Erythroblast (primary cell): ENCODE results near the gene WHAMM.
"Not testable (repeated sequence)": the region's sequence is repeated elsewhere in the genome, so short reads cannot be mapped to it uniquely, and the experiment has no call there.

Experiments
- DNase-seq, 2 experiments: peaks; one replicate each; lab custom pipeline; 2025; lab: John Stamatoyannopoulos, UW
- GATA1 ChIP-seq: IDR thresholded peaks from 2 replicates; pipeline ENCODE4 v1.6.1; 2011; ENCODE audit warnings: low read depth, mild to moderate bottlenecking, control low read depth, low read length, moderate library complexity
- POLR2A ChIP-seq: IDR thresholded peaks from 2 replicates; pipeline ENCODE4 v1.6.1; 2011; ENCODE audit warnings: mild to moderate bottlenecking, low read length

The WHAMM gene

DNA sequence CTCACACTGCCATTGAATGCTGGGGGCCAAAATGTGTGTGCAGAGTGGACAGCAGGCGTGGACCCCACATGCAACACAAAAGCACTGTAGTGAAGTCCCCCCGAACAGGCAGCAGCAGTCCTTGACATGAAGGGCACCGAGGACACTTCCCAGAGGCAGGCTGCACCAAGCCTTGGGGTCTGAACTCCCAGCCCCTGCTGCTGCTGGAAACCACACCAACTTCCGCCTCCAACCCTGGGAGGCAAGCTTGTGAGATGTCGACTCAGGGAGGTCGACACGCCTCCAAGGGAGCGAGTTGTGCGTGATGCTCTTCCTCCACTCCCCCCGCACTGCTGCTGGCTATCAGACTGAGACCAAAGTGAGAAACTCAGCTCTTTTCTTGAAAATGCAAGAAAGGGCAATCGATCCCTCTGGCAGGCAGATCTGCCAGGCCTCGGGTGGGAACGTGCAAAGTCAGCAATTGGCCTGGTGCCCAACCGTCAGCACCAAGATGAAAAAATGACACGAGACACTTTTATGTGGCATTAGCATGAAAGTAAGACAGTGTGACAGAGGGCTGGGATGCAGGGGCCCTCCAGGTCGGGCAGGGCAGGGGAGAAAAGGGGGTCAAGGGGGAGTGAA, 43.6 kb downstream of the WHAMM start:
- peak; percentile 74 to 88 for DNase-seq
- TF ChIP-seq GATA1 = no peak
- no peak for TF ChIP-seq POLR2A

DNA sequence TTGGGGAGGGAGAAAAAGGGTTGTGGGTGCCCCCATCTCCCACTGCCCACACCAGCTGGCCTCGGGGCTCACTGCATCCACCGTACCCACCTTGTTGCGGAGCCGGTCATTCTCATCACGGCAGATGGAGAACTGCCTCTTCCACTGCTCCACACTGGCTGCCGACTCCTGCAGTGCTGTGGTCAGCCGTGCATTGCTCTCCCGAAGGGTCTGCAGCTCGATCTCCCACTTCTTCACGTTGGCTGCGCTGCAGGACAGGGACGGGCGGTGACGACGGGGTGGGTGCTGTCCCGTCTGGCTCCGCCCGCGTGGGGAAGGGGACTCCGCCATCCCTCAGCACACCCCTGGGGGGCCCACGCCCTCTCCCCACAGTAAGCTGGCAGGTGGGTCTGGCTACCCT, 45.1 kb downstream of the WHAMM start:
- no peak for DNase-seq
- TF ChIP-seq POLR2A (no peak), GATA1 (no peak)

DNA sequence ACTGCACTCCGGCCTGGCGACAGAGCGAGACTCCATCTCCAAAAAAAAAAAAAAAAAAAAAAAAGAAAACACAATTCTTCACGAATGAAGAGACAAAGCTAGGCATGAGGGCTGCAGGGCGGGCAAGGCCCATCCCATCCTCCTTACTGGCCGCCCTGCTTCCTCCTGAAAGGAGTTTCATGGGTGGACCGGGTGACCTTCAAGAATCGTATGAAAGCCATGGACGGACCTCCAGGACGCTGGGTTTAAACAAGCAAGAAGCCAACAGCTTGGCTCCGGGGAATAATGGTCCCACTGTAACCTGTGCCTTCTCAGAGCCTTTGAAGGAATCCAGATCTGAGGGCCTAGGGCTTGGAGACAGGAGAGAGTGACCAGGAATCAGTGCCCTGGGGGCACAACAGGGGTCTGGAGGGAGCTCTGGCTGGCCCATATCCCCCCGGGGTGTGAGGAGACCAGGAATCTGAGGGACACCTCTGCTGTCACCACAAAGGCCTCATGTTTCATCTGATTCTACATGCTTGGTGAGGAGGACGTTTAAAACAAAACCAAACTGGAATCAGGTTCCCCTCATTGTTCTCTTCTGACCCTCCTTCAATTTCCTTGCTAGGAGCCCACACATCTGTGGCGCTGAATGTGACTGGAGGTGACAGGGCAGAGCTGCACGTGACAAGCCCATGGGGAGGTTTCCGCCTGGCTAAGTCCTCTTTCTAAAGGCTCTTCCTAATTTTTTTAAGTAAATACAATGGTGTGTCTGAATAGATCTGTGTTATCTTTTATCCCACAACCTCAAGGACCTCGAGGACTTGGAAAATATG, 46.1 kb downstream of the WHAMM start:
- TF ChIP-seq POLR2A = no peak
- no peak for TF ChIP-seq GATA1
- DNase-seq = peak; percentile 40 to 50

DNA sequence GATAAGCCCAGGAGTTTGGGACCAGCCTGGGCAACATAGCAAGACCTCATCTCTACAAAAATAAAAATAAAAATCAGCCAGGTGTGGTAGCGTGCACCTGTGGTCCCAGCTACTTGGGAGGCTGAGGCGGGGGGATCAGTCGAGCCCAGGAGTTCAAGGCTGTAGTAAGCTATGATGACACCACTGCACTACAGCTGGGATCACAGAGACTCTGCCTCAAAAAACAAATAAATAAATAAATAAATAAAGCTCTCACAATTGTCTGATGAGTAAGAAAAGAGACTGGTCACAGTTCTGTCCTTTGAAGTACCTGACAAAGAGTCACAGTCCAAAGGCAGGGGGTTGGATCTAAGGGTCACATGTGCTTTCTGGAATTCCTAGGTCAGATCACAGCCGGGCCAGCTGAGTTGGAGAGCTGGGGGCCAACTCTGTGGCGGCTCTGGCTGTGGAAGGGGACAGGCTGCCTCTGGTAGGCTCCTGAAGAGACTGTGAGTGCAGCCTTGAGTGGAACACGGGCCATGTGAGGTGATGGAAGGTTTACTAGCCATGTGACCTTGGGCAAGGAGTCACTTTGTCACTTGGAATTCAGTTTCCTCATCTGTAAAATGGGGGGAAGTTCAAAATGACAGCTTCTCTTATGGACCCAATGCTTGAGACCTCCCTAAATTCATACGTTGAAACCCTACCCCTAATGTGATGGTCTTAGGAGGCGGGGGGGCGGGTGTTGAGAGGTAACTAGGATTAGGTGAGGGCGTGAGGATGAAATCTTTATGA, 47.2 kb downstream of the WHAMM start:
- DNase-seq = no peak
- TF ChIP-seq POLR2A = no peak
- TF ChIP-seq GATA1 = no peak

DNA sequence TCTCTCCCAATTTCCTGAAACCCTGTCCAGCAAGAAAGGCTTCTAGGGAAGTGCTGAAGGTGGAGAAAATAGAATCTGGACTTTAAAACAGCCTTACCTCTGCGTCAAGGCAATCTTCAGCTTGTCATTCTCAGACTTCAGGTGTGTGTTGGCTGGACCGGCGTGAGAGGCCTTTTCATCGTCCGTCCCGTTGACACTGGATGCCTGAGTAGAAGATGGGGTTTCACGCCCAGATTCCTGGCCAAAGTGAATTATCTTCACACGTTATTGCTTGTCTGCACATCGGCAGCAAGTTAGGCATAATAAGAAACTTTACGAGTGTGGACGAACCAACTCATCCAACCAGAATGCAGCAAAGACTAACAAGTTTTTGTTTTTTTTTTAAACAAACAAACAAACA, 49.5 kb downstream of the WHAMM start:
- TF ChIP-seq POLR2A (no peak), GATA1 (no peak)
- no peak for DNase-seq

DNA sequence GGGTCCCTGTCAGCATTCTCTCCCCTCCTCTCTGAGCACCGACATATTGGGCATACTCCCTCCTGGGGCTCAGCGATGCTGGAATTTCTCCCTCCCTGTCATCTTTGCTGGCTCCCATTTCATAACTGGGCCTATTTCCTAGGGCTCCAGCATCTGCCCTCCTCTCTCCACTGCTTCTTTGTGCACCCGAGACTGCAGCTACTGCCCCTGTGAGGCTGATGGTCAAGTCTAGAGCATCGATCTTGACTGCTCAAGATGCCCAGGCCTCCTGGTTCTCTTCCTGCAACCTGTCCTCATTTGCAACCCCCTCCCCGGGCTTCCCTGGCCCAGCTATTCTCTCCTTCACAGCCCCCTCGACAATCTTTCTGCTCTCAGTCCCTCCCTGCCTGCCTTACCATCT, 53.5 kb downstream of the WHAMM start:
- TF ChIP-seq POLR2A = no peak
- no peak for TF ChIP-seq GATA1
- DNase-seq = no peak

DNA sequence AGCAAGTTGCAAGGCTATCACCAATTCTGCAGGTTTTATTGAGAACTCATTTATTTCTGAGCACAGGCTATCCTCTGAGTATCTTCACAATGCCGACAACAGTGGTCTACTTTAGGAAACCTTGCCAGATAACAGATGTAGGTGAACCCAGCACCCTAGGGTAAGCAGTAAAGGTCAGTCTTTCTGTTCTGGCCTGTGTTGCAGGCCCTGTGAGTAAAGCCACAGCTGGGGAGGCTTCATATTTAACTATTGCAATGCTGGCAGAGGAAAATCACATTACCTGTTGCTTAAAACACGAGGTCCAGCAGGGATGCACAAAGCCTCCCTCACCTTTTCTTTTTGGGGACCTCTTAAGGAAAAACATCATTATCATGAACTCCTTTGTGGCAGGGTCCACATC, 55.5 kb downstream of the WHAMM start:
- DNase-seq = no peak
- TF ChIP-seq GATA1 = no peak

DNA sequence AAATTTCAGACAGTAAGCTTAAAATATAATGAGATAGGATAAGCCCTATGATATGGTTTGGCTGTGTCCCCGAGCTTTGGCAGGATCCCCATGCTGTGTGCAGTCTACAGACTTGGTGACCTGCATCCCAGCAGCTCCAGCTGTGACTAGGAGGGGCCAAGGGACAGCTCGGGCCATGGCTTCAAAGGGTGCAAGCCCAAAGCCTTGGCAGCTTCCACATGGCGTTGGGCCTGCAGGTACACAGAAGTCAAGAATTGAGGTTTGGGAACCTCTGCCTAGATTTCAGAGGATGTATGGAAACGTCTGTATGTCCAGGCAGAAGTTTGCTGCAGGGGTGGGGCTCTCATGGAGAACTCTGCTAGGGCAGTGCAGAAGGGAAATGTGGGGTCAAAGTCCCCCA, 56.2 kb downstream of the WHAMM start:
- DNase-seq = not testable (repeated sequence)

DNA sequence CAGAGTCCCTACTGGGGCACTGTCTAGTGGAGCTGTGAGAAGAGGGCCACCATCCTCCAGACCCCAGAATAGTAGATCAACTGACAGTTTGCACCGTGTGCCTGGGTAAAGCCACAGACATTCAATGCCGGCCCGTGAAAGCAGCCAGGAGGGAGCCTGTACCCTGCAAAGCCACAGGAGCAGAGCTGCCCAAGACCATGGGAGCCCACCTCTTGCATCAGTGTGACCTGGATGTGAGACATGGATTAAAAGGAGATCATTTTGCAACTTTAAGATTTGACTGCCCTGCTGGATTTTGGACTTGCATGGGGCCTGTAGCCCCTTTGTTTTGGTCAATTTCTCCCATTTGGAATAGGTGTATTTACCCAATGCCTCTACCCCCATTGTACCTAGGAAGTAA, 56.6 kb downstream of the WHAMM start:
- DNase-seq = not testable (repeated sequence)

DNA sequence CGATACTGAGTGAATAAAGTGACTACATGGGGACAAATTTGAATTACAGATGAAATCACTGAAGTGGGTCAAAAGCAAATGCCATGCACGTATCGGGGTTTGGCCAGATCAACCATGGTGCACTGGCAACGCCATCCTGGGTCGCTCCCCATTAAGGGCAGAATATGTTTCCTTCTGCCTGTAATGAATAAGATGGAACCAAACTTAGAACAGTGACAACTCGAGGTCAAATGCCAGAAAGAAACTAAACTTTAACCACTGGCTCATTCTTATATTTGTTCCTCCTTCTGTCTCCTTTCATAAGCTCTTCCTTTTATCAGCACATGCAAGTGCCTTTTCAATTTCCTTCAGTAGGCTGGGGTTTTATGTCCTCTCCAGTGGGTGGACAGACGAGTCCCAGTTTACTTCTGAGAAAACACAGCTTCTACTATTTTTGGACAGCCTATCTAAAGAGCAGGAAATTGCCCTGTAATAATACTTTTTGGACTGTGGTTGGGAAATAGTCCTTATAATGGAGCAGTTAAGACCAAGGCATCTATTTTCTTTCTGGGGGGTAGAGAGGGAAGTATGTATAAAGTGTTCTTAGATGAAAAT, 61.4 kb downstream of the WHAMM start:
- TF ChIP-seq GATA1 = no peak
- DNase-seq = no peak

DNA sequence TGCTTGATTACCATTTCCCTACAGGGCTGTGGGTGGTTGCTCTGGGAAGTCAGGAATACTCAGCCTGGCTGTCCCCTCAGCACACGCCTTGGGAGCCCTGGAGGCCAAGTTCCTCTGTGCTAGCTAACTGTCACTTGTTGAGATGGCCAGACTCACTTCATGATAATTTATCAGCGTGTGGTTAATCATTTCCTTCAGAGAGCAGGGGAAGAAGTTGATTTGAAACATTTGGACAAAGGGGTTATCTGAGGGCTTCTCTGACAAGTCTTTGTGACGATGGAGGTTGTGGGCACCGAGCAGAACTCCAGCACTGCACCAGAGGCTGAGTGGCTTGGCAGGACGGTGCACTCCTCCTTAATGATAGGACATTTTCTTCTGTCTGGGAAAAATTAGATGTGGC, 61.9 kb downstream of the WHAMM start:
- TF ChIP-seq GATA1 = no peak
- no peak for TF ChIP-seq POLR2A
- DNase-seq = peak; percentile 26 to 46

DNA sequence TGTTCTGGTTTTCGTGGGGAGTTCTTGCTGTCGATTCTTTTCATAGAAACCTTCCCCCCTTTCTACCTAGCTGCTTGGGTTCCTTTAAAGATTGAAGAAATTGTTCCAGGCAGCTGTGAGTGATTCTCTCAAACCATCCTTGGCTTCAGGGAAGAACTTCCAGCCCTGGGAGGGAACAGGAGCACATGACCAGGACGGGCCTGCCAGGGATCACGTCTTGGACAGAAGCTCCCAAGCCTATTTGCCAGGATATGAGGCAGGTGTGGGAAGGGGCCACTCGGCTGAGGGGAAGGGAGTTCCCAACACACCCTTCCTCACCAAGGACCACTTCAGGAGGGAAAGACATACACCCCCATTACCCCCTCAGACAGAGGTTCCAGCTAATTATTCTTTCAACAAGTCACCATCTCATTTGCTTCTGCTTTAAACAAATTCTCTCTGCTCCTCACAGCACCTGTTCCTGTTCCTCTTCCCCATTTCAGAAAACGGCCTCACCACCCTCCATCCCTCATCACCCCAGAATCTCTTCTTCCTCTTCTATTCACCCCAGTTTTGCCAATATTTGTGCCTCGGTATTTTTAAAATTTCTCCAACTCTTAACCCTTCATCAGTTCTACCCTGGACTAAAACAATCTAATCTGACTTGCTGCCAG, 62.5 kb downstream of the WHAMM start:
- no peak for TF ChIP-seq POLR2A
- DNase-seq = no peak

DNA sequence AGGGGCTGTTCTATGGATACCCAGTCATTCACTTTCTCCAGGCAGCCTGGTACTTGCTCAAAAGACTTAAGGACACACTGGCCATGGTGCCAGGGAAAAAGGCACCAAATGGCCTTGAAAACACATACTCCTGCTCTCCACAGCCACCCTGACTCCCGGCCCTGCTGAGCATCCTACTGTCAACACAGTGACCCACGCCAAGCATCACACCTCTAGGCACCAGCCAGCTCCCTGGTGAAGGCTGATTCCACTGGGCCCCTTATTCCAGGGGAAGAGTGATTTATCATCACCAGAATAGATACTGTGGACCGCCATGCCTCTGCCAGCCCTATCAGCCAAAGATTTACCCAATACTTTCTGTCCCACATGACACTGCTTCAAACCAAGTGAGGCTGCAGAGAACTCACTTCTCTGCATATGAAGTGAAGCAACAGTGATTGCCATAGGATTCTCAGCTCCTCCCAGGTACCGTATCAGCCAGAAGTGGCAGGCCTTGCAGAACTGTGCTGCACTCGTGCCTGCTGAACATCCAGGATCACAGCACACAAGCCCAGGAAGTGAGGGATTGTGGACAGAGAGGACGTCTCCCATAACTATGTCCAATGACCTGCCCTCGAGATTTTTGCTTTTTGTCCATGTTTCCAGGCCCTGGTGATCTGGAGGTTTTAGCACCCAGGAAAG, 63.7 kb downstream of the WHAMM start:
- DNase-seq = no peak
- TF ChIP-seq GATA1 (no peak), POLR2A (no peak)
